Measurements from ENCODE around the gene PPP3R1.

The PPP3R1 gene

GRCh38 chr2:68134120-68134519 lies 118.2 kb downstream of the PPP3R1 start:
- no peak for DNase-seq
- Mint-ChIP-seq H3K36me3 (ENCODE audit: low read depth) (peaks cover 52% of the 10 kb centered on the region), H3K4me3 (no peak overlapping the region), H3K9me3 (no peaks in the 10 kb centered on the region), H3K27ac (no peak overlapping the region), H3K27me3 (ENCODE audit: low read depth, poor library complexity) (peaks cover 3% of the 10 kb centered on the region), H3K4me1 (no peaks in the 10 kb centered on the region)
- TF ChIP-seq, protein P1, sequence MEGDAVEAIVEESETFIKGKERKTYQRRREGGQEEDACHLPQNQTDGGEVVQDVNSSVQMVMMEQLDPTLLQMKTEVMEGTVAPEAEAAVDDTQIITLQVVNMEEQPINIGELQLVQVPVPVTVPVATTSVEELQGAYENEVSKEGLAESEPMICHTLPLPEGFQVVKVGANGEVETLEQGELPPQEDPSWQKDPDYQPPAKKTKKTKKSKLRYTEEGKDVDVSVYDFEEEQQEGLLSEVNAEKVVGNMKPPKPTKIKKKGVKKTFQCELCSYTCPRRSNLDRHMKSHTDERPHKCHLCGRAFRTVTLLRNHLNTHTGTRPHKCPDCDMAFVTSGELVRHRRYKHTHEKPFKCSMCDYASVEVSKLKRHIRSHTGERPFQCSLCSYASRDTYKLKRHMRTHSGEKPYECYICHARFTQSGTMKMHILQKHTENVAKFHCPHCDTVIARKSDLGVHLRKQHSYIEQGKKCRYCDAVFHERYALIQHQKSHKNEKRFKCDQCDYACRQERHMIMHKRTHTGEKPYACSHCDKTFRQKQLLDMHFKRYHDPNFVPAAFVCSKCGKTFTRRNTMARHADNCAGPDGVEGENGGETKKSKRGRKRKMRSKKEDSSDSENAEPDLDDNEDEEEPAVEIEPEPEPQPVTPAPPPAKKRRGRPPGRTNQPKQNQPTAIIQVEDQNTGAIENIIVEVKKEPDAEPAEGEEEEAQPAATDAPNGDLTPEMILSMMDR (IDR thresholded peaks at IDR 0.05): no peak

Measured in nephron progenitor cell (in vitro differentiated cells).